IMR-90 (cell line): Measurements from ENCODE around the gene ZNF775. TPM values are rescaled to one million over a fixed set of nuclear protein-coding genes. Genes with fewer than 3 reads are reported as not detected.
A peak's percentile ranks its signal among the peaks of the same experiment; 100 is the strongest.

Experiments used
- ATAC-seq: fragments of 200-7000 bp; cut with Tn5 transposase; 2 replicates; pipeline ENCODE4 v1.9.1; 2020; ENCODE audit warnings: low read depth, mild to moderate bottlenecking, moderate library complexity
- Bru-seq: library from RNA; stranded (reverse); fragments of 400-500 nt; gene quantifications from one replicate; lab custom pipeline; 2021; lab: Mats Ljungman, UMichigan
- BruChase-seq, 2 experiments: library from RNA; stranded (reverse); fragments of 400-500 nt; gene quantifications; one replicate each; lab custom pipeline; 2021; lab: Mats Ljungman, UMichigan
- BruUV-seq: library from RNA; stranded (reverse); fragments of 400-500 nt; replicated peaks from 2 replicates; lab custom pipeline; 2021; lab: Mats Ljungman, UMichigan
- CTCF ChIA-PET: fragments of 300-600 bp; formaldehyde crosslinking; extraction: SDS; loops from one replicate; lab custom pipeline; 2021; ENCODE audit warnings: antibody characterized with exemption; lab: Yijun Ruan, JAX
- POLR2A ChIA-PET: fragments of 300-600 bp; sonication (Branson Sonifier 250); formaldehyde crosslinking; loops from one replicate; lab custom pipeline; 2022; ENCODE audit warnings: antibody characterized with exemption; ENCODE audit not compliant: unreplicated experiment; lab: Charles Lee
- DNase-seq: peaks from one replicate; pipeline ENCODE4 v3.0.0; 2013
- H2AFZ ChIP-seq: replicated peaks from 2 replicates; pipeline ENCODE3; 2013; ENCODE audit warnings: low read length, mild to moderate bottlenecking; ENCODE audit not compliant: poor library complexity
- H2AK5ac ChIP-seq: 2 replicates; pipeline ENCODE4 v1.6.1; 2013; ENCODE audit warnings: low read depth, low read length, inconsistent platforms
- H2AK9ac ChIP-seq: replicated peaks from 2 replicates; pipeline ENCODE3; 2013; ENCODE audit warnings: mild to moderate bottlenecking, low read depth, low read length, moderate library complexity; ENCODE audit not compliant: poor library complexity
- H2BK120ac ChIP-seq: 2 replicates; pipeline ENCODE4 v1.6.1; 2013; ENCODE audit warnings: low read depth, low read length, inconsistent platforms
- H2BK15ac ChIP-seq: 3 replicates; pipeline ENCODE4 v1.6.1; 2013; ENCODE audit warnings: low read depth, low read length, inconsistent platforms
- H2BK20ac ChIP-seq: 2 replicates; pipeline ENCODE4 v1.6.1; 2013; ENCODE audit warnings: low read depth, mild to moderate bottlenecking, inconsistent platforms, low read length, moderate library complexity
- H2BK5ac ChIP-seq: 2 replicates; pipeline ENCODE4 v1.6.1; 2013; ENCODE audit warnings: mild to moderate bottlenecking, low read depth, low read length, inconsistent platforms; ENCODE audit not compliant: poor library complexity, severe bottlenecking
- H3K14ac ChIP-seq: replicated peaks from 2 replicates; pipeline ENCODE4 v1.6.1; 2013; ENCODE audit warnings: low read depth, low read length, inconsistent platforms
- H3K18ac ChIP-seq: 2 replicates; pipeline ENCODE4 v1.6.1; 2013; ENCODE audit warnings: low read depth, low read length, control low read depth
- H3K23ac ChIP-seq: 2 replicates; pipeline ENCODE4 v1.6.1; 2013; ENCODE audit warnings: low read depth, low read length, inconsistent platforms
- H3K27ac ChIP-seq: 2 replicates; pipeline ENCODE4 v1.5.1; 2013; ENCODE audit warnings: mild to moderate bottlenecking, control low read depth, low read length; ENCODE audit not compliant: insufficient read depth
- H3K27me3 ChIP-seq: 2 replicates; pipeline ENCODE4 v1.6.1; 2013; ENCODE audit warnings: low read length; ENCODE audit not compliant: control insufficient read depth, insufficient read depth
- H3K36me3 ChIP-seq: 2 replicates; pipeline ENCODE4 v1.6.1; 2013; ENCODE audit warnings: low read length, mixed read lengths; ENCODE audit not compliant: control insufficient read depth, insufficient read depth
- H3K4ac ChIP-seq: 2 replicates; pipeline ENCODE4 v1.6.1; 2013; ENCODE audit warnings: low read depth, low read length, inconsistent platforms
- H3K4me1 ChIP-seq: 2 replicates; pipeline ENCODE4 v1.6.1; 2013; ENCODE audit warnings: low read length, mixed read lengths; ENCODE audit not compliant: control insufficient read depth, insufficient read depth
- H3K4me2 ChIP-seq: 2 replicates; pipeline ENCODE4 v1.6.1; 2013; ENCODE audit warnings: low read depth, mild to moderate bottlenecking, control low read depth, low read length, moderate library complexity
- H3K4me3 ChIP-seq: 2 replicates; pipeline ENCODE4 v1.5.1; 2013; ENCODE audit warnings: low read depth, mild to moderate bottlenecking, control low read depth, low read length, moderate library complexity; ENCODE audit not compliant: insufficient read depth
- H3K56ac ChIP-seq: 2 replicates; pipeline ENCODE4 v1.6.1; 2013; ENCODE audit warnings: low read length, inconsistent platforms; ENCODE audit not compliant: insufficient read depth; ENCODE audit errors: extremely low read depth
- H3K79me1 ChIP-seq, 2 experiments: 2 replicates each; pipeline ENCODE4 v1.6.1; 2013; ENCODE audit warnings: low read length in 2 of 2, inconsistent platforms in 1 of 2, low read depth in 1 of 2
- H3K9ac ChIP-seq: 2 replicates; pipeline ENCODE4 v1.6.1; 2013; ENCODE audit warnings: low read depth, low read length, control low read depth
- H3K9me1 ChIP-seq: 2 replicates; pipeline ENCODE4 v1.6.1; 2013; ENCODE audit warnings: low read length, inconsistent platforms; ENCODE audit not compliant: insufficient read depth
- H3K9me3 ChIP-seq: 2 replicates; pipeline ENCODE4 v1.6.1; 2013; ENCODE audit warnings: low read length; ENCODE audit not compliant: control insufficient read depth, insufficient read depth
- H4K20me1 ChIP-seq: 2 replicates; pipeline ENCODE4 v1.6.1; 2013; ENCODE audit warnings: low read length, inconsistent platforms; ENCODE audit not compliant: insufficient read depth
- H4K5ac ChIP-seq: 2 replicates; pipeline ENCODE4 v1.6.1; 2013; ENCODE audit warnings: mild to moderate bottlenecking, low read depth, low read length, control low read depth
- H4K8ac ChIP-seq, 2 experiments: 2 replicates each; pipeline ENCODE4 v1.6.1; 2013; ENCODE audit warnings: low read depth in 2 of 2, low read length in 2 of 2, control low read depth in 1 of 2, inconsistent platforms in 1 of 2
- H4K91ac ChIP-seq: 2 replicates; pipeline ENCODE4 v1.6.1; 2013; ENCODE audit warnings: low read depth, low read length, inconsistent platforms; ENCODE audit not compliant: insufficient read depth
- FOS ChIP-seq: fragments of 150-350 bp; IDR thresholded peaks from 2 replicates; pipeline ENCODE4 v1.6.1; 2016; ENCODE audit warnings: low read depth, low read length
- MAZ ChIP-seq: IDR thresholded peaks from 2 replicates; pipeline ENCODE4 v1.6.1; 2012; ENCODE audit warnings: low read depth, mild to moderate bottlenecking, low read length, improper control_type of control experiment, moderate library complexity, borderline replicate concordance
- POLR2A ChIP-seq: IDR thresholded peaks from 2 replicates; pipeline ENCODE4 v1.6.1; 2012; ENCODE audit warnings: mild to moderate bottlenecking, low read depth, low read length
- WGBS, 2 experiments: methylation state at CpG; one replicate each; pipeline versions ENCODE4 v1.1.5 to v1.1.7; 2013; ENCODE audit warnings: missing lambda C conversion rate in 2 of 2; ENCODE audit not compliant: insufficient read length in 1 of 2; ENCODE audit errors: extremely low coverage in 2 of 2; 5-methylcytosine and 5-hydroxymethylcytosine counted together
- dilution Hi-C: fragments of 300-500 bp; cut with HindIII; formaldehyde crosslinking; loops from one replicate; pipeline ENCODE4 v1.14.3; 2018; ENCODE audit warnings: low sequenced_read_pairs; ENCODE audit not compliant: unreplicated experiment
- in situ Hi-C: fragments of 300-500 bp; cut with MboI; formaldehyde crosslinking; loops from 3 replicates; pipeline ENCODE4 v1.14.3; 2019; ENCODE audit warnings: low sequenced_read_pairs, inconsistent platforms, mixed read lengths
- intact Hi-C: fragments of 100-400 bp; cut with micrococcal nuclease; formaldehyde crosslinking; loops from 2 replicates; pipeline ENCODE4 v1.10.0; 2022
- long read RNA-seq: library from polyadenylated mRNA; unstranded; transcript quantifications from one replicate; pipeline ENCODE4 v2.0.0, GENCODE V29; 2021; ENCODE audit not compliant: unreplicated experiment
- polyA plus RNA-seq, 3 experiments: library from polyadenylated mRNA; depleted of rRNA; stranded (reverse); fragments of >200 nt; gene quantifications; 2 replicates each; pipeline ENCODE4 v1.2.3, GENCODE V29; 2012; ENCODE audit warnings: low replicate concordance in 1 of 3
- total RNA-seq: library from RNA; depleted of rRNA; stranded (reverse); fragments of >200 nt; gene quantifications from 2 replicates; pipeline ENCODE4 v1.2.3, GENCODE V29; 2012; rRNA removed
- TF ChIP-seq, protein P1 (sequence below): fragments of 150-350 bp; IDR thresholded peaks from 2 replicates; pipeline ENCODE4 v1.6.1; 2016; ENCODE audit warnings: low read depth, mild to moderate bottlenecking, low read length, moderate library complexity, borderline replicate concordance
- TF ChIP-seq, protein P2 (sequence below): conservative IDR thresholded peaks from 2 replicates; pipeline ENCODE4 v1.5.1; 2012; ENCODE audit warnings: mild to moderate bottlenecking, low read depth, low read length, improper control_type of control experiment
- TF ChIP-seq, protein P3 (sequence below): fragments of 150-350 bp; IDR thresholded peaks from 2 replicates; pipeline ENCODE4 v1.6.1; 2017; ENCODE audit warnings: mild to moderate bottlenecking, antibody characterized with exemption, low read length, low read depth

ZNF775 gene
- total RNA-seq (1.4 TPM in 2 replicates), polyA plus RNA-seq (2012; rRNA removed) (2.6 and 4.0 TPM in 2 replicates), Bru-seq, nascent RNA (percentile 44 among the genes with signal in this experiment), BruChase-seq, experiment 1, labeled RNA remaining after a 6-hour chase (percentile 51 among the genes with signal in this experiment), BruChase-seq, experiment 2, labeled RNA remaining after a 2-hour chase (percentile 46 among the genes with signal in this experiment)
- polyA plus RNA-seq (2012; cell fraction: cytosol; rRNA removed): 2.1 and 5.8 TPM in 2 replicates
- 2.2 and 7.1 TPM in 2 replicates for polyA plus RNA-seq (2012; cell fraction: nucleus; rRNA removed; ENCODE audit: low replicate concordance)
- long read RNA-seq, transcript ZNF775-201 (3 exons, 2,257 nt): major isoform, 10 of 19 reads
- long read RNA-seq, partial matches to known transcripts: 9 of 19 reads
- long read RNA-seq, other reads (novel, unspliced or antisense): 0 of 19 reads

DNA sequence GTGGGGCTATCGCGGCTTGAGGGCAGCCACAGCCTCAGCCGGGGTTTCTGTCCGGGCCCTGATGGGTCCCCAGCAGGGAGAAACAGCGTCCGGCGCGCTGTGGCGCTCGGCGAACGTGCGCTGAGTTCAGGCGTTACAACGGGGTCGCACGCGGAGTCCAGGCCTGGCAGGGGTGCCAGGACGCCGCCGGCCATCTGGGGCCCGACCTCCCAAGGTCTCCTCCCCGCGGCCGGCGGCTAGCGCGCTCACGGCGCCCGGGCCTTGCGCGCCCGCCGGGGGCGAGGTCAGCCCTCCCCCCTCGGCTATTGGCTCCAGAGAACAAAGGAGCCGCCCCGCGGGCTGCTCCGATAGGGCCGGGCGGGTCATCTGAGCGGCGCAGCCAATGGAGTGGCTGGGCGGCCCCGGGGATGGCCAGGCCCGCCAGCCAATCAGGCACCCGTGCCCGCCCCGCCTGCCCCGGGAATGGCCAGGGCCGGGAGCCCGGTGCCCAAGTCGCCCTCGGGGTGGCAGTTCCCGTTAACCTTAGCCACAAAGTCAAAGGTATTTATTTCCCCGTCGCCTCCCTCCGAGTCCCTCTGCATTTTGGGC, at the start of gene ZNF775:
Gene ZNF775 (plus strand): TSS at position 478 of the 588 bp plus-strand sequence. CDS start 9,141 bp downstream, outside the sequence.
- peak within 1 kb of the TSS; percentile 79 for H4K5ac ChIP-seq
- peak within 1 kb of the TSS; percentile 86 for H3K56ac ChIP-seq
- peaks cover 22 to 49% of the 10 kb centered on the region in 2 experiments for H3K79me1 ChIP-seq
- peak within 1 kb of the TSS; percentile 76 to 93 for H4K8ac ChIP-seq
- peak within 1 kb of the TSS; percentile 77 for H2BK5ac ChIP-seq
- H3K18ac ChIP-seq: peak within 1 kb of the TSS; percentile 71
- H4K91ac ChIP-seq: peak within 1 kb of the TSS; percentile 91
- peak within 1 kb of the TSS; percentile 90 for H3K4ac ChIP-seq
- DNase-seq (peak; percentile 89), ATAC-seq (peak; percentile 97)
- dilution Hi-C loops (no loop called here), in situ Hi-C loops (no loop called here), intact Hi-C loops (loop anchor here (2.0 kb wide), 1 partner anchor 42 kb away; no protein-coding TSS in a partner anchor)
- CTCF ChIA-PET: no interaction called here
- peak within 1 kb of the TSS; percentile 94 for H2AFZ ChIP-seq
- H2BK15ac ChIP-seq: no peak within 1 kb of the TSS
- peak within 1 kb of the TSS; percentile 85 for H2AK5ac ChIP-seq
- H3K4me1 ChIP-seq: peaks cover 10% of the 10 kb centered on the region
- H2BK120ac ChIP-seq: peak within 1 kb of the TSS; percentile 47
- no peaks in the 10 kb centered on the region for H3K9me3 ChIP-seq
- H4K20me1 ChIP-seq: peaks cover 7% of the 10 kb centered on the region; the same call in 1 of the 2 replicates
- peaks cover 7% of the 10 kb centered on the region; the same call in 1 of the 2 replicates for H3K36me3 ChIP-seq
- H3K23ac ChIP-seq: peak within 1 kb of the TSS; percentile 87
- peak within 1 kb of the TSS; percentile 96 for H3K9ac ChIP-seq
- 0% methylated on average over 12 of the region's 60 CpGs; no CpG with 5 or more reads in 1 of the 2 experiments for WGBS, 2 experiments
- TF ChIP-seq FOS (peak; percentile 84), POLR2A (peak; percentile 52; the same call in 1 of the 2 replicates), MAZ (peak; percentile 62; the same call in 1 of the 2 replicates)
- TF ChIP-seq, protein P1, sequence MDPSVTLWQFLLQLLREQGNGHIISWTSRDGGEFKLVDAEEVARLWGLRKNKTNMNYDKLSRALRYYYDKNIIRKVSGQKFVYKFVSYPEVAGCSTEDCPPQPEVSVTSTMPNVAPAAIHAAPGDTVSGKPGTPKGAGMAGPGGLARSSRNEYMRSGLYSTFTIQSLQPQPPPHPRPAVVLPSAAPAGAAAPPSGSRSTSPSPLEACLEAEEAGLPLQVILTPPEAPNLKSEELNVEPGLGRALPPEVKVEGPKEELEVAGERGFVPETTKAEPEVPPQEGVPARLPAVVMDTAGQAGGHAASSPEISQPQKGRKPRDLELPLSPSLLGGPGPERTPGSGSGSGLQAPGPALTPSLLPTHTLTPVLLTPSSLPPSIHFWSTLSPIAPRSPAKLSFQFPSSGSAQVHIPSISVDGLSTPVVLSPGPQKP: no peak
- TF ChIP-seq, protein P2, sequence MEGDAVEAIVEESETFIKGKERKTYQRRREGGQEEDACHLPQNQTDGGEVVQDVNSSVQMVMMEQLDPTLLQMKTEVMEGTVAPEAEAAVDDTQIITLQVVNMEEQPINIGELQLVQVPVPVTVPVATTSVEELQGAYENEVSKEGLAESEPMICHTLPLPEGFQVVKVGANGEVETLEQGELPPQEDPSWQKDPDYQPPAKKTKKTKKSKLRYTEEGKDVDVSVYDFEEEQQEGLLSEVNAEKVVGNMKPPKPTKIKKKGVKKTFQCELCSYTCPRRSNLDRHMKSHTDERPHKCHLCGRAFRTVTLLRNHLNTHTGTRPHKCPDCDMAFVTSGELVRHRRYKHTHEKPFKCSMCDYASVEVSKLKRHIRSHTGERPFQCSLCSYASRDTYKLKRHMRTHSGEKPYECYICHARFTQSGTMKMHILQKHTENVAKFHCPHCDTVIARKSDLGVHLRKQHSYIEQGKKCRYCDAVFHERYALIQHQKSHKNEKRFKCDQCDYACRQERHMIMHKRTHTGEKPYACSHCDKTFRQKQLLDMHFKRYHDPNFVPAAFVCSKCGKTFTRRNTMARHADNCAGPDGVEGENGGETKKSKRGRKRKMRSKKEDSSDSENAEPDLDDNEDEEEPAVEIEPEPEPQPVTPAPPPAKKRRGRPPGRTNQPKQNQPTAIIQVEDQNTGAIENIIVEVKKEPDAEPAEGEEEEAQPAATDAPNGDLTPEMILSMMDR: no peak
- TF ChIP-seq, protein P3, sequence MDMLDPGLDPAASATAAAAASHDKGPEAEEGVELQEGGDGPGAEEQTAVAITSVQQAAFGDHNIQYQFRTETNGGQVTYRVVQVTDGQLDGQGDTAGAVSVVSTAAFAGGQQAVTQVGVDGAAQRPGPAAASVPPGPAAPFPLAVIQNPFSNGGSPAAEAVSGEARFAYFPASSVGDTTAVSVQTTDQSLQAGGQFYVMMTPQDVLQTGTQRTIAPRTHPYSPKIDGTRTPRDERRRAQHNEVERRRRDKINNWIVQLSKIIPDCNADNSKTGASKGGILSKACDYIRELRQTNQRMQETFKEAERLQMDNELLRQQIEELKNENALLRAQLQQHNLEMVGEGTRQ: peak; percentile 96
- H3K14ac ChIP-seq: peak within 1 kb of the TSS; percentile 83
- no TSS peak for BruUV-seq
- POLR2A ChIA-PET: no interaction called here
- H3K4me2 ChIP-seq: peak within 1 kb of the TSS; percentile 94
- no peak within 1 kb of the TSS for H2BK20ac ChIP-seq
- peak within 1 kb of the TSS; percentile 81 for H3K27ac ChIP-seq
- H3K4me3 ChIP-seq: peak within 1 kb of the TSS; percentile 93
- H3K9me1 ChIP-seq: peaks cover 16% of the 10 kb centered on the region; the same call in 1 of the 2 replicates
- H3K27me3 ChIP-seq: no peaks in the 10 kb centered on the region
- H2AK9ac ChIP-seq: peak within 1 kb of the TSS; percentile 94
